GM12878 (cell line): ENCODE data around the gene FNDC3B. TPM values are rescaled to one million over a fixed set of nuclear protein-coding genes. Genes with fewer than 3 reads are reported as not detected.

Experiments used
- ATF7 ChIP-seq: fragments of 450-650 bp; IDR thresholded peaks from 2 replicates; pipeline ENCODE4 v1.6.1; 2016; ENCODE audit warnings: low read depth, mild to moderate bottlenecking
- BHLHE40 ChIP-seq, 2 experiments: fragments of 450-650 bp in 1 of 2; IDR thresholded peaks; 2 replicates each; pipeline ENCODE4 v1.6.1; 2011 to 2017; ENCODE audit warnings: low read depth in 2 of 2, borderline replicate concordance in 1 of 2, improper control_type of control experiment in 1 of 2, low read length in 1 of 2, mild to moderate bottlenecking in 1 of 2
- DPF2 ChIP-seq: fragments of 450-650 bp; IDR thresholded peaks from 2 replicates; pipeline ENCODE4 v1.6.1; 2017; ENCODE audit warnings: mild to moderate bottlenecking
- E4F1 ChIP-seq: fragments of 450-650 bp; IDR thresholded peaks from 2 replicates; pipeline ENCODE4 v1.6.1; 2018; ENCODE audit warnings: borderline replicate concordance, mild to moderate bottlenecking; ENCODE audit not compliant: partially characterized antibody
- IKZF2 ChIP-seq, 2 experiments: fragments of 450-650 bp; IDR thresholded peaks; 2 replicates each; pipeline ENCODE4 v1.6.1; 2017; ENCODE audit warnings: mild to moderate bottlenecking in 2 of 2, moderate library complexity in 2 of 2
- JUNB ChIP-seq: IDR thresholded peaks from 2 replicates; pipeline ENCODE4 v1.6.1; 2016; ENCODE audit warnings: antibody characterized with exemption, mild to moderate bottlenecking
- KAT2A ChIP-seq: conservative IDR thresholded peaks from 2 replicates; pipeline ENCODE4 v1.6.1; 2011; ENCODE audit warnings: low read depth, low read length; ENCODE audit not compliant: control insufficient read depth
- MYB ChIP-seq: fragments of 150-350 bp; IDR thresholded peaks from 2 replicates; pipeline ENCODE4 v1.6.1; 2014; ENCODE audit warnings: mild to moderate bottlenecking, low read depth, low read length, borderline replicate concordance
- RBBP5 ChIP-seq: fragments of 200-600 bp; sonication (generic); conservative IDR thresholded peaks from 2 replicates; pipeline ENCODE4 v1.6.1; 2016
- REST ChIP-seq: IDR thresholded peaks from 2 replicates; pipeline ENCODE4 v1.6.1; 2012; ENCODE audit warnings: mild to moderate bottlenecking, low read depth, low read length
- SMAD1 ChIP-seq: fragments of 450-650 bp; IDR thresholded peaks from 2 replicates; pipeline ENCODE4 v1.6.1; 2018; ENCODE audit warnings: mild to moderate bottlenecking, low read depth; ENCODE audit not compliant: partially characterized antibody
- TARDBP ChIP-seq: IDR thresholded peaks from 2 replicates; pipeline ENCODE4 v1.6.1; 2016; ENCODE audit warnings: borderline replicate concordance
- WRNIP1 ChIP-seq: IDR thresholded peaks from 2 replicates; pipeline ENCODE4 v1.6.1; 2011; ENCODE audit warnings: low read depth, low read length, improper control_type of control experiment, borderline replicate concordance
- ZBED1 ChIP-seq: IDR thresholded peaks from 2 replicates; pipeline ENCODE4 v1.6.1; 2016; ENCODE audit warnings: borderline replicate concordance
- ZNF592 ChIP-seq: fragments of 450-650 bp; IDR thresholded peaks from 2 replicates; pipeline ENCODE4 v1.6.1; 2017; ENCODE audit warnings: mild to moderate bottlenecking, moderate library complexity
- ZNF687 ChIP-seq: fragments of 450-650 bp; IDR thresholded peaks from 2 replicates; pipeline ENCODE4 v1.6.1; 2017; ENCODE audit warnings: mild to moderate bottlenecking, moderate library complexity
- ZSCAN29 ChIP-seq: fragments of 450-650 bp; IDR thresholded peaks from 2 replicates; pipeline ENCODE4 v1.6.1; 2017; ENCODE audit warnings: mild to moderate bottlenecking, moderate library complexity
- polyA plus RNA-seq, 11 experiments: library from polyadenylated mRNA; depleted of rRNA in 4 of 11; unstranded in 6 of 11; stranded (reverse) in 5 of 11; fragments of >200 nt; fragmentation: Nextera tagmentation in 4 of 11; fragmentation: Illumina TruSeq in 1 of 11; extraction: Ambion mirVana in 4 of 11; extraction: Trizol in 1 of 11; gene quantifications; 1 replicate in 1 of 11; 2 replicates in 10 of 11; pipeline versions ENCODE4 v1.2.1 to v1.2.3, GENCODE V29; 2011 to 2016; ENCODE audit warnings: inconsistent platforms in 2 of 11, missing spikeins in 2 of 11, low read depth in 1 of 11
- total RNA-seq, 4 experiments: library from RNA; depleted of rRNA in 3 of 4; stranded (reverse); fragments of >200 nt in 3 of 4; fragmentation: Illumina TruSeq in 1 of 4; extraction: Trizol in 1 of 4; gene quantifications; 2 replicates each; pipeline versions ENCODE4 v1.2.1 to v1.2.3, GENCODE V29; 2013 to 2021

FNDC3B gene
- total and polyA plus RNA-seq, 10 of the 15 experiments (the other 5 are each of a cell fraction or from before 2014, with no cell fraction given), result 7.9 to 35.0 (median 18.5) TPM

- TF ChIP-seq ZNF592 (no peak), ATF7 (peak; percentile 44), SMAD1 (no peak), MYB (no peak), TARDBP (no peak), KAT2A (no peak), RBBP5 (no peak), IKZF2 (IDR thresholded peaks at IDR 0.05) (peak; percentile 80 to 85), ZBED1 (peak; percentile 37; the same call in 1 of the 2 replicates), REST (no peak), ZNF687 (no peak), BHLHE40 (IDR thresholded peaks at IDR 0.05; ENCODE audit: borderline replicate concordance in 1 of 2, low read depth in 2 of 2, low read length in 1 of 2) (peak; percentile 22 to 72; a peak in 2 of 4 replicates), JUNB (peak; percentile 28; the same call in 1 of the 2 replicates), E4F1 (no peak), WRNIP1 (no peak), ZSCAN29 (peak; percentile 27; the same call in 1 of the 2 replicates), DPF2 (peak; percentile 23; the same call in 1 of the 2 replicates)
Measured at GRCh38 chr3:172132159-172132586, 92.8 kb downstream of the FNDC3B start (continued).
